Bronchial epithelial cell (primary cell): ENCODE measurements around the gene CADM1. TPM values are rescaled to one million over a fixed set of nuclear protein-coding genes. Genes with fewer than 3 reads are reported as not detected.

Experiments
- DNase-seq: peaks from one replicate; pipeline ENCODE4 v3.0.0-alpha.2; 2010; ENCODE audit warnings: low read depth
- FAIRE-seq: peaks from 2 replicates; lab custom pipeline; 2011; peaks lifted over from hg19 to GRCh38; lab: Jason Lieb, UNC
- H3K27me3 ChIP-seq: 2 replicates; pipeline ENCODE4 v1.5.1; 2011; ENCODE audit warnings: low read length; ENCODE audit not compliant: control insufficient read depth, insufficient read depth
- H3K36me3 ChIP-seq: 2 replicates; pipeline ENCODE4 v1.5.1; 2011; ENCODE audit warnings: low read length; ENCODE audit not compliant: control insufficient read depth, insufficient read depth
- H3K4me3 ChIP-seq: 2 replicates; pipeline ENCODE4 v1.5.1; 2011; ENCODE audit warnings: mild to moderate bottlenecking, low read depth, low read length, control low read depth
- total RNA-seq: library from RNA; depleted of rRNA; stranded (reverse); fragments of >200 nt; gene quantifications from 2 replicates; pipeline ENCODE4 v1.2.1, GENCODE V29; 2014
- TF ChIP-seq, protein P1 (sequence below): IDR thresholded peaks from 2 replicates; pipeline ENCODE4 v1.5.1; 2011; ENCODE audit warnings: mild to moderate bottlenecking, moderate library complexity, low read length, control low read depth, inconsistent platforms; ENCODE audit not compliant: insufficient read depth, severe bottlenecking

CADM1 gene
- total RNA-seq, 1 donor from 2014 or later: 1.6 TPM

DNA sequence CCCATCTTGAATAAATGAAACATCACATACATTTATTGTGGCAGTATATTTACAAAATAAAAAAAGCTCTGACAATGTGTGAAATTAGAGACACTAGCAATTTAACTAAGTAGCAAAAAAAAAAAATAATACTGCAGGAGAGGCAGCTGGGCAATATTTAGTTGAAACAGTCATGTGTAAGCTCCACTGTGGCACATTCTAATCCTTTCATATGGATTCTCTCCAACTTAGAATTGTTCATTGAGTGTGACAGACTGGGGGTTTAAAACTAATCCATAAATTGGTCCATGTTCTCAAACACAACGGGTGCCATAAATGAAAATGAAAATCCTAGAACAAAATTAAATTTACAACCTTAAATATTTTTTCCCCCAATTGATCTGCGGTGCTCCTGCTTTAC, 302.1 kb downstream of the CADM1 start:
- Histone ChIP-seq H3K27me3 (no peaks in the 10 kb centered on the region), H3K4me3 (no peak overlapping the region), H3K36me3 (no peaks in the 10 kb centered on the region)
- no peak for FAIRE-seq
- TF ChIP-seq, protein P1, sequence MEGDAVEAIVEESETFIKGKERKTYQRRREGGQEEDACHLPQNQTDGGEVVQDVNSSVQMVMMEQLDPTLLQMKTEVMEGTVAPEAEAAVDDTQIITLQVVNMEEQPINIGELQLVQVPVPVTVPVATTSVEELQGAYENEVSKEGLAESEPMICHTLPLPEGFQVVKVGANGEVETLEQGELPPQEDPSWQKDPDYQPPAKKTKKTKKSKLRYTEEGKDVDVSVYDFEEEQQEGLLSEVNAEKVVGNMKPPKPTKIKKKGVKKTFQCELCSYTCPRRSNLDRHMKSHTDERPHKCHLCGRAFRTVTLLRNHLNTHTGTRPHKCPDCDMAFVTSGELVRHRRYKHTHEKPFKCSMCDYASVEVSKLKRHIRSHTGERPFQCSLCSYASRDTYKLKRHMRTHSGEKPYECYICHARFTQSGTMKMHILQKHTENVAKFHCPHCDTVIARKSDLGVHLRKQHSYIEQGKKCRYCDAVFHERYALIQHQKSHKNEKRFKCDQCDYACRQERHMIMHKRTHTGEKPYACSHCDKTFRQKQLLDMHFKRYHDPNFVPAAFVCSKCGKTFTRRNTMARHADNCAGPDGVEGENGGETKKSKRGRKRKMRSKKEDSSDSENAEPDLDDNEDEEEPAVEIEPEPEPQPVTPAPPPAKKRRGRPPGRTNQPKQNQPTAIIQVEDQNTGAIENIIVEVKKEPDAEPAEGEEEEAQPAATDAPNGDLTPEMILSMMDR: no peak
- no peak for DNase-seq

DNA sequence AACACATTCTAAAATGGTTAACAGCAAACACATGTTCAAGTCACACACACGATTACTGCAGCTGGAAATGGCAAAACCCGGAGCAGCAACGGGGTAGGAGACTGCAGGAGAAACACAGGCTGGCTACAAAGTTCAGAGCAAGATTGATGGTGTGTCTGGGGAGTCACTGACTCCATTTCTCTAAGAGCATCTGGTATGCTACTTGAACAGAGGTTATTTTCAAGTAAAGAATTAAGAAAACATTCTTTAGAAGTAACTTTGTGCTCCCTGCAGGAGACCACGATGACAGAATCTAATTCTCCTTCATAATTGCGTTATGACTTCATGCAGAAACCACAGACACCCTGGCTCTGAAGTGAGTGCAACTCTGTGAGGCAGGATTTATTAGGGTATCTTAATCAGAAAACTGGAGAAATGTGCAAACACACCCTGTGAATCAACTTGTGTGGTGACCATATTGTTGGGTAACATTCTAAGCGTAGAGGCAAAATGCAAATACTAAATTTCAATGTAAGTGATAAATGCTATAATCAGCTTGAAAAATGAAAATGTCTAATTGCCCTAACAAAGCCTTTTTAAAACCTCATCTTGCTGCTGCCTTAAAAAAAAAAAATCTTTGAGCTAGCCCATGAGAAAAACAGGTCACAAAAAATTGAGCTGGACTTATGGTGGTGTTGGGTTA, 303.0 kb downstream of the CADM1 start:
- H3K36me3 ChIP-seq: no peaks in the 10 kb centered on the region
- H3K4me3 ChIP-seq: no peak overlapping the region
- DNase-seq: peak; percentile 7
- FAIRE-seq: no peak
- no peaks in the 10 kb centered on the region for H3K27me3 ChIP-seq
- TF ChIP-seq, protein P1: no peak

DNA sequence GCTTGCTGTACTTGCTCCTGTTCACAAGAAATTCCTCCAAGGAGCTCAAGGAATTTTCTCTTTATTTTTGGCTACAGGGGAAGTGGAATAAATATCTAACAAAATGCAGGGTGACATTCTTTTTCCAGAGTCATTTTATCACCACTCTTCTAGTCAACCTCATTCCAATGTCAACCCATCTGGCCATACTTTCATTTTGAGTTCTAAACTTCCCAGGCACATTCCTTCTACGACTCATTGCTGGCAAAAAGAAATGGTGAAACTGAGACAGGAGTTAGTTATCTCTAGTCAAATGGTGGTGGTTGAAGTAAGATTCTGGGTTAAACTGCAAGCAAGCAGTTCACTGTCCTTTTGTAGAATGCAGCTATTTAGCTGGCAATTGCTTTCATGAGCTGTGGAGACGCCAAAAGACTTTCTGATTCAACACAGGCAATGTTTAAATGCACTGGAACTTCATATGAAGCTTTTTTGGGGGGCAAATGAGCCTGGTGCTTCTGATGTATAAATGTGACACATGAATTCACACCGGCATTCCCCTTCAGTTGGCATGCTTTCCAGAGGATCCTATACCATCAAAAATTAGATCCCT, 304.6 kb downstream of the CADM1 start:
- DNase-seq (no peak), FAIRE-seq (peak; percentile 13)
- H3K36me3 ChIP-seq: no peaks in the 10 kb centered on the region

DNA sequence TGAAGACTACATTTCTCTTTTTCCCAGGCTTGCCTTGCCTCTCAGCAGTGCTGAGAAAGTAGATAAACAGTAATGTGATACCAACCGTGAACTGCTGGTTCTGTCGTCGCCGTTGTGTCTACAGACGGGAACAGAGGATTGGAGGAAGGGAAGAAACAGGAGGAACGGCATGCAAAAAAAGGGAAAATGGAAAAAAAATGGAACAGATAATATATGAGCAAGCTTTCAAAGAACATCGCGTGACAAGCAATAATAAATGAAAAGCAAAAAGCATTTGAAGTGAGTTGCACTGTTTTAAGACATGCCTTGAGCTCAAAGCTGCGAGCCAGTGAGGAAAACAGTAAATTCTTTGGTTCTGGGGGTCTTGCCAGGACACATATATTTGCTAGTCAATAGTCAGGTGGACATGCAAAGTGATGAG, 305.9 kb downstream of the CADM1 start:
- TF ChIP-seq, protein P1: no peak
- no peak for FAIRE-seq
- Histone ChIP-seq H3K4me3 (no peak overlapping the region), H3K27me3 (no peaks in the 10 kb centered on the region), H3K36me3 (no peaks in the 10 kb centered on the region)
- DNase-seq: no peak

More for the DNA sequence above, 304.6 kb downstream of the CADM1 start:
- TF ChIP-seq, protein P1: no peak
- Histone ChIP-seq H3K4me3 (no peak overlapping the region), H3K27me3 (no peaks in the 10 kb centered on the region)

DNA sequence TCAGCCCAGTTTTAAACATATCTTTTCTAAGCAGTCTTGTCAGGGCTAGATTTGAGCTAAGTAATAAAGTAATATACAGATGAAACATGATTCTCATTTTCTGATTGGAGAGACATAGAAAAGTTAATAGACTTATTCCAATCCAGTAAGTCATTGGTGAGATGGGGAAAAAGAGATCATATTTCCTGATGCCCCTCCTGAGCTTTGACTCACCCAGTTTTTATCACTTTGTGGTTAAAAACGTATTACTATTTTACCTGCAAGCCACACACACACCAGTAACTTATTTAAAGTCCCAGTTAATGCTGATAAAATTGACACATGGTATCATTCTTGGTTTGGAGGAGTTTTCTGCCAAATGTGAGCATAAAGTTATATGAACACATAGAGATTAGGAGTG, 306.8 kb downstream of the CADM1 start:
- Histone ChIP-seq H3K27me3 (no peaks in the 10 kb centered on the region), H3K4me3 (no peak overlapping the region), H3K36me3 (no peaks in the 10 kb centered on the region)
- TF ChIP-seq, protein P1: no peak
- DNase-seq (peak; percentile 50), FAIRE-seq (no peak)

DNA sequence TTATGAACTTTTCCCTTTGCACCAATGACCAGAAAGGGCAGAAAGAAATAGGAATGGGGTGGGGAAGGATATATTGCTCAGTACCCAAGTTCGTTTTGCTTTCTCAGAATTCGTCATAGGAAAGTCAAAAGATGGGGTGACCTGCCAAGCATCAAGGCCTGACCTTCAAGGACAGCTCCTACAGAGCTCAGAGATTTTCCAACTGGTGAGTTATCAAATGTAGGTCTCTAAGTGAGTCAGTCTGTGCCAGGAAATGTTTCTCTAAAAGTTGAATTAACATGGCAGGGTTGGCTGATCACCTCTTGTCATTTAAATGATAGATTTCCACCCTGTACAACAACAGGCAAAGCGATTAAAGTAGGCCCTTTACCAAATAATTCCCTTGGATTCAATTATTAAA, 307.2 kb downstream of the CADM1 start:
- Histone ChIP-seq H3K27me3 (no peaks in the 10 kb centered on the region), H3K4me3 (no peak overlapping the region), H3K36me3 (no peaks in the 10 kb centered on the region)
- TF ChIP-seq, protein P1: no peak
- DNase-seq: no peak
- FAIRE-seq: no peak
